Endothelial cell of umbilical vein (primary cell): ENCODE measurements around the gene CYTH1. TPM values are rescaled to one million over a fixed set of nuclear protein-coding genes. Genes with fewer than 3 reads are reported as not detected.

Source experiments
- BruUV-seq: library from RNA; stranded (reverse); fragments of 400-500 nt; replicated peaks from 2 replicates; lab custom pipeline; 2021; lab: Mats Ljungman, UMichigan
- CTCF ChIA-PET: fragments of 300-600, 350-600 bp; sonication (Branson Sonifier 250); formaldehyde crosslinking; loops from one replicate; lab custom pipeline; 2021; ENCODE audit warnings: antibody characterized with exemption, inconsistent platforms; lab: Charles Lee
- POLR2A ChIA-PET: fragments of 300-600, 350-600 bp; sonication (Branson Sonifier 250); formaldehyde crosslinking; loops from one replicate; lab custom pipeline; 2021; ENCODE audit warnings: antibody characterized with exemption, inconsistent platforms; lab: Charles Lee
- DNase-seq: peaks from one replicate; pipeline ENCODE4 v3.0.0-alpha.2; 2011; ENCODE audit warnings: low read depth, low spot score
- FAIRE-seq: peaks from 2 replicates; lab custom pipeline; 2011; peaks lifted over from hg19 to GRCh38; lab: Jason Lieb, UNC
- H2AFZ ChIP-seq: 2 replicates; pipeline ENCODE4 v1.6.0; 2012; ENCODE audit warnings: low read depth, low read length, control low read depth, inconsistent platforms
- H3K27ac ChIP-seq: 2 replicates; pipeline ENCODE4 v1.5.1; 2011; ENCODE audit warnings: low read depth, mild to moderate bottlenecking, control low read depth, low read length, moderate library complexity; ENCODE audit not compliant: insufficient read depth
- H3K27me3 ChIP-seq, 2 experiments: 2 replicates each; pipeline versions ENCODE4 v1.6.0 to v1.6.1; 2011; ENCODE audit warnings: low read length in 2 of 2, mixed read lengths in 1 of 2; ENCODE audit not compliant: control insufficient read depth in 2 of 2, insufficient read depth in 2 of 2
- H3K36me3 ChIP-seq, 2 experiments: 2 replicates in 1 of 2; 3 replicates in 1 of 2; pipeline ENCODE4 v1.5.1; 2011; ENCODE audit warnings: low read length in 2 of 2, mild to moderate bottlenecking in 1 of 2, moderate library complexity in 1 of 2; ENCODE audit not compliant: control insufficient read depth in 2 of 2, insufficient read depth in 2 of 2; ENCODE audit errors: extremely low read depth in 1 of 2
- H3K4me1 ChIP-seq: 3 replicates; pipeline ENCODE4 v1.5.1; 2011; ENCODE audit warnings: mild to moderate bottlenecking, low read length; ENCODE audit not compliant: control insufficient read depth, insufficient read depth; ENCODE audit errors: extremely low read depth
- H3K4me2 ChIP-seq: 2 replicates; pipeline ENCODE4 v1.6.1; 2011; ENCODE audit warnings: low read length, control low read depth, mixed read lengths; ENCODE audit not compliant: insufficient read depth
- H3K4me3 ChIP-seq, 3 experiments: fragments of 200-600 bp in 1 of 3; sonication (generic), shearing (Covaris generic) in 1 of 3; replicated peaks in 1 of 3; 2 replicates each; pipeline ENCODE4 v1.5.1; 2011 to 2016; ENCODE audit warnings: control low read depth in 3 of 3, low read length in 3 of 3, mild to moderate bottlenecking in 2 of 3, inconsistent platforms in 1 of 3, low read depth in 1 of 3, moderate library complexity in 1 of 3; ENCODE audit not compliant: insufficient read depth in 1 of 3
- H3K79me2 ChIP-seq: 2 replicates; pipeline ENCODE4 v1.6.0; 2012; ENCODE audit warnings: low read length, inconsistent platforms; ENCODE audit not compliant: control insufficient read depth, insufficient read depth
- H3K9ac ChIP-seq: replicated peaks from 2 replicates; pipeline ENCODE3; 2011; ENCODE audit warnings: low read length, control low read depth; ENCODE audit not compliant: insufficient read depth; ENCODE audit errors: extremely low read depth
- H3K9me1 ChIP-seq: replicated peaks from 3 replicates; pipeline ENCODE4 v1.6.0; 2011; ENCODE audit warnings: mild to moderate bottlenecking, low read length; ENCODE audit not compliant: control insufficient read depth, insufficient read depth; ENCODE audit errors: extremely low read depth
- H3K9me3 ChIP-seq: replicated peaks from 2 replicates; pipeline ENCODE4 v1.5.1; 2012; ENCODE audit warnings: low read length, inconsistent platforms; ENCODE audit not compliant: control insufficient read depth, insufficient read depth
- H4K20me1 ChIP-seq: replicated peaks from 2 replicates; pipeline ENCODE3; 2011; ENCODE audit warnings: mild to moderate bottlenecking, low read length; ENCODE audit not compliant: control insufficient read depth, insufficient read depth; ENCODE audit errors: extremely low read depth
- CTCF ChIP-seq, 2 donors: IDR thresholded peaks; 1 replicate in 1 of 2; 2 replicates in 1 of 2; pipeline ENCODE4 v1.5.1; 2011; ENCODE audit warnings: low read length in 2 of 2, mild to moderate bottlenecking in 2 of 2, moderate library complexity in 2 of 2, control low read depth in 1 of 2, inconsistent platforms in 1 of 2, low read depth in 1 of 2; ENCODE audit not compliant: insufficient read depth in 1 of 2; ENCODE audit errors: extremely low read depth in 1 of 2
- EZH2 ChIP-seq: IDR thresholded peaks from 2 replicates; pipeline ENCODE4 v1.6.1; 2012; ENCODE audit warnings: borderline replicate concordance, low read depth, mild to moderate bottlenecking, moderate library complexity, low read length, inconsistent platforms; ENCODE audit not compliant: severe bottlenecking
- FOS ChIP-seq: IDR thresholded peaks from 2 replicates; pipeline ENCODE4 v1.6.1; 2011; ENCODE audit warnings: mild to moderate bottlenecking, low read length, moderate library complexity, borderline replicate concordance; ENCODE audit not compliant: insufficient read depth
- GATA2 ChIP-seq: IDR thresholded peaks from 2 replicates; pipeline ENCODE4 v1.7.0; 2011; ENCODE audit warnings: low read depth, mild to moderate bottlenecking, moderate library complexity, mixed read lengths, low read length; ENCODE audit not compliant: insufficient read length, insufficient read depth
- JUN ChIP-seq: IDR thresholded peaks from 2 replicates; pipeline ENCODE4 v1.6.1; 2011; ENCODE audit warnings: borderline replicate concordance, low read depth; ENCODE audit not compliant: insufficient read length, insufficient read depth
- MAX ChIP-seq: IDR thresholded peaks from 2 replicates; pipeline ENCODE4 v1.6.1; 2011; ENCODE audit not compliant: insufficient read depth, insufficient read length
- MYC ChIP-seq: IDR thresholded peaks from one replicate; pipeline ENCODE4 v1.6.1; 2011; ENCODE audit warnings: mild to moderate bottlenecking, low read depth, low read length
- POLR2A ChIP-seq: IDR thresholded peaks from 2 replicates; pipeline ENCODE4 v1.6.1; 2012; ENCODE audit warnings: low read depth, mild to moderate bottlenecking, control low read depth, low read length
- POLR2AphosphoS5 ChIP-seq: IDR thresholded peaks from 2 replicates; pipeline ENCODE4 v1.6.1; 2012; ENCODE audit warnings: low read depth, mild to moderate bottlenecking, control low read depth, low read length, moderate library complexity; ENCODE audit not compliant: insufficient read depth
- dilution Hi-C: fragments of 300-500 bp; cut with MboI; formaldehyde crosslinking; loops from one replicate; pipeline ENCODE4 v1.15.0; 2019; ENCODE audit warnings: low sequenced_read_pairs; ENCODE audit not compliant: extremely low pct_ligation_motif_present
- intact Hi-C: fragments of 100-400 bp; cut with micrococcal nuclease; formaldehyde crosslinking; loops from one replicate; pipeline ENCODE4 v1.10.0; 2022
- polyA plus RNA-seq, 4 experiments: library from polyadenylated mRNA; depleted of rRNA in 3 of 4; stranded (reverse) in 3 of 4; unstranded in 1 of 4; fragments of >200 nt; gene quantifications; 2 replicates each; pipeline versions ENCODE4 v1.2.1 to v1.2.3, GENCODE V29; 2011 to 2012; ENCODE audit warnings: missing spikeins in 1 of 4
- total RNA-seq: library from RNA; stranded (reverse); gene quantifications from 2 replicates; pipeline ENCODE4 v1.2.3, GENCODE V29; 2021

The CYTH1 gene
- total and polyA plus RNA-seq, 2 donors (not counting 3 experiments of a cell fraction or from before 2014, with no cell fraction given) = 35.9 to 49.9 TPM

GRCh38 chr17:78803186-78803845 is 21.2 kb upstream of the CYTH1 start:
- no peak overlapping the region for H3K4me3 ChIP-seq
- H3K4me1 ChIP-seq = peaks cover 8% of the 10 kb centered on the region
- no peaks in the 10 kb centered on the region for H4K20me1 ChIP-seq
- H3K27ac ChIP-seq = no peak overlapping the region
- dilution Hi-C loops = no loop called here
- BruUV-seq = no TSS peak
- no peak overlapping the region for H2AFZ ChIP-seq
- no peaks in the 10 kb centered on the region for H3K79me2 ChIP-seq
- H3K4me2 ChIP-seq = no peak overlapping the region
- no peaks in the 10 kb centered on the region for H3K9me1 ChIP-seq
- POLR2A ChIA-PET = no interaction called here
- FAIRE-seq (no peak), DNase-seq (no peak)
- CTCF ChIA-PET = interaction anchor here (0.7 to 1.2 kb wide), 2 partner anchors 8 to 159 kb away, joined by 3 to 4 read pairs; no protein-coding TSS in a partner anchor
- intact Hi-C loops = no loop called here
- peaks cover 19 to 38% of the 10 kb centered on the region in 2 experiments for H3K36me3 ChIP-seq
- no peak overlapping the region for H3K9ac ChIP-seq
- TF ChIP-seq JUN = no peak
- TF ChIP-seq EZH2 = no peak
- TF ChIP-seq CTCF (IDR thresholded peaks at IDR 0.05; ENCODE audit: extremely low read depth in 1 of 2, insufficient read depth in 1 of 2, low read depth in 1 of 2, low read length in 2 of 2) = no peak
- TF ChIP-seq POLR2A = no peak
- no peak for TF ChIP-seq POLR2AphosphoS5
- H3K9me3 ChIP-seq = no peaks in the 10 kb centered on the region
- no peaks in the 10 kb centered on the region for H3K27me3 ChIP-seq

- DNase-seq = no peak
- intact Hi-C loops = no loop called here
- POLR2A ChIA-PET = no interaction called here
- H4K20me1 ChIP-seq = no peaks in the 10 kb centered on the region
- dilution Hi-C loops = no loop called here
- FAIRE-seq = no peak
- TF ChIP-seq CTCF (IDR thresholded peaks at IDR 0.05; ENCODE audit: extremely low read depth in 1 of 2, insufficient read depth in 1 of 2, low read depth in 1 of 2, low read length in 2 of 2) (no peak), GATA2 (no peak), POLR2A (no peak), MYC (no peak), EZH2 (no peak), MAX (no peak), FOS (no peak), POLR2AphosphoS5 (no peak), JUN (no peak)
- H3K9me1 ChIP-seq = no peaks in the 10 kb centered on the region
- no peak overlapping the region for H3K27ac ChIP-seq
- peaks cover 8% of the 10 kb centered on the region for H3K4me1 ChIP-seq
- no peaks in the 10 kb centered on the region for H3K27me3 ChIP-seq
- no peak overlapping the region for H3K9ac ChIP-seq
- no peak overlapping the region for H2AFZ ChIP-seq
- BruUV-seq = no TSS peak
- H3K4me3 ChIP-seq = no peak overlapping the region
- H3K4me2 ChIP-seq = no peak overlapping the region
- peaks cover 17 to 44% of the 10 kb centered on the region in 2 experiments for H3K36me3 ChIP-seq
- CTCF ChIA-PET = interaction anchor here (3.8 kb wide), 1 partner anchor 305 kb away, joined by 29 read pairs; no protein-coding TSS in a partner anchor
- no peaks in the 10 kb centered on the region for H3K9me3 ChIP-seq
- no peaks in the 10 kb centered on the region for H3K79me2 ChIP-seq
Measured at GRCh38 chr17:78802459-78802858, 20.4 kb upstream of the CYTH1 start.
